NCI-H128 (cell line): ENCODE data around the gene PM20D1.
"Not testable (repeated sequence)": the region's sequence is repeated elsewhere in the genome, so short reads cannot be mapped to it uniquely, and the experiment has no call there.

Experiments used
- DNase-seq: peaks from one replicate; lab custom pipeline; 2025; ENCODE audit not compliant: unreplicated experiment; lab: John Stamatoyannopoulos, UW

PM20D1 gene

GRCh38 chr1:205843036-205843859 lies 6.7 kb downstream of the PM20D1 start:
- DNase-seq = no peak

- DNase-seq = no peak
Measured at GRCh38 chr1:205842229-205842628, 7.7 kb downstream of the PM20D1 start.

- no peak for DNase-seq
Measured at GRCh38 chr1:205840146-205840923, 9.6 kb downstream of the PM20D1 start.

- DNase-seq = no peak
Measured at GRCh38 chr1:205837382-205837970, 12.5 kb downstream of the PM20D1 start.

- DNase-seq = no peak
Measured at GRCh38 chr1:205834751-205835150, 15.2 kb downstream of the PM20D1 start.

GRCh38 chr1:205832326-205832751 lies 17.6 kb downstream of the PM20D1 start:
- DNase-seq = no peak

GRCh38 chr1:205827623-205828022 lies 22.3 kb downstream of the PM20D1 start:
- no peak for DNase-seq

- no peak for DNase-seq
Measured at GRCh38 chr1:205826995-205827394, 22.9 kb downstream of the PM20D1 start.

GRCh38 chr1:205826016-205826806 lies 23.7 kb downstream of the PM20D1 start:
- DNase-seq = no peak

GRCh38 chr1:205824180-205824579 lies 25.8 kb downstream of the PM20D1 start:
- DNase-seq = no peak

- not testable (repeated sequence) for DNase-seq
Measured at GRCh38 chr1:205823260-205823659, 26.7 kb downstream of the PM20D1 start.

GRCh38 chr1:205822397-205822796 lies 27.5 kb downstream of the PM20D1 start:
- no peak for DNase-seq

GRCh38 chr1:205817988-205818387 lies 31.9 kb downstream of the PM20D1 start:
- DNase-seq = no peak

GRCh38 chr1:205817364-205817763 lies 32.6 kb downstream of the PM20D1 start:
- DNase-seq = no peak

GRCh38 chr1:205813755-205814058 lies 36.2 kb downstream of the PM20D1 start:
- DNase-seq = no peak

- peak; percentile 87 for DNase-seq
Measured at GRCh38 chr1:205812878-205813754, 36.8 kb downstream of the PM20D1 start, which contains the start of gene SLC41A1. Gene SLC41A1 (minus strand): TSS chr1:205813198. CDS start chr1:205810441, 2,757 bp downstream.

GRCh38 chr1:205812271-205812877 lies 37.6 kb downstream of the PM20D1 start:
- DNase-seq = no peak

- no peak for DNase-seq
Measured at GRCh38 chr1:205811660-205812059, 38.3 kb downstream of the PM20D1 start.

GRCh38 chr1:205810448-205811157 lies 39.3 kb downstream of the PM20D1 start:
- no peak for DNase-seq
